Measurements from ENCODE around the gene AZIN2.

DNA sequence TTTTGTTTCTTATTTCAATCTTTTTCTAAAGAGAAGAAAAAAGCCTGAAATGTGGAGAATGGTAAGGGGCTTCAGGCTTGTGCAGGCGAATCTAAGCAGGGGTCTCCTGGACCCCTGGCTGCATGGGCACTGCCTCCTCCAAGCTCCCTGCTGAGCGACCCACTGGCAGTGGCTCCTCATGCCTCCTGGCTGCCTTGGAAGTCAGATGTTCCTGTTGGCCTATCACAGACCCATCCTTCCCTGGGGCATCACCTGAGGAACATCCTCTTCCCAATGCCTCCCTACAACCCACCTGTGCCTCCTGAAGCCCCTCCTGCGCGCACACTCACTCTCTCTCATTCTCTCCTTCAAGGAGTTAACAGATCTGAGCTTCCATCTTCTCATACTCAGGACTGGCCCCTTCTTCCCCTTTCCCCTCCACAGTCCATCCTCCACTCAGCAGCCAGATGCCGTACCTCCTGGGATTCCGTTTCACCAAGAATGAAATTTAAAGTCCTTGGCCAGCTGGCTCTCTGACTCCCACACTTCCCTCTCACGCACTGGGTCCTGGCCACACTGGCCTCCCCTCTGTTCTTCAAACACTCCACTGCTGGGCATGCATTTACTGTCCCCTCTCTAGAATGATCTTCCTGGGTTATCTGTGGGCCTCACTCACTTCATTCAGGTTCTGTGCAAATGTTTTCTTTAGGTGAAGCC lies 41.7 kb downstream of the AZIN2 start:
- TF ChIP-seq, protein P1, sequence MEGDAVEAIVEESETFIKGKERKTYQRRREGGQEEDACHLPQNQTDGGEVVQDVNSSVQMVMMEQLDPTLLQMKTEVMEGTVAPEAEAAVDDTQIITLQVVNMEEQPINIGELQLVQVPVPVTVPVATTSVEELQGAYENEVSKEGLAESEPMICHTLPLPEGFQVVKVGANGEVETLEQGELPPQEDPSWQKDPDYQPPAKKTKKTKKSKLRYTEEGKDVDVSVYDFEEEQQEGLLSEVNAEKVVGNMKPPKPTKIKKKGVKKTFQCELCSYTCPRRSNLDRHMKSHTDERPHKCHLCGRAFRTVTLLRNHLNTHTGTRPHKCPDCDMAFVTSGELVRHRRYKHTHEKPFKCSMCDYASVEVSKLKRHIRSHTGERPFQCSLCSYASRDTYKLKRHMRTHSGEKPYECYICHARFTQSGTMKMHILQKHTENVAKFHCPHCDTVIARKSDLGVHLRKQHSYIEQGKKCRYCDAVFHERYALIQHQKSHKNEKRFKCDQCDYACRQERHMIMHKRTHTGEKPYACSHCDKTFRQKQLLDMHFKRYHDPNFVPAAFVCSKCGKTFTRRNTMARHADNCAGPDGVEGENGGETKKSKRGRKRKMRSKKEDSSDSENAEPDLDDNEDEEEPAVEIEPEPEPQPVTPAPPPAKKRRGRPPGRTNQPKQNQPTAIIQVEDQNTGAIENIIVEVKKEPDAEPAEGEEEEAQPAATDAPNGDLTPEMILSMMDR (IDR thresholded peaks at IDR 0.05) = no peak
- TF ChIP-seq POLR2AphosphoS5 (IDR thresholded peaks at IDR 0.05) = no peak

All from upper lobe of left lung (tissue), 4 donors.